HFFc6 (cell line): ENCODE results near the gene CFTR. TPM values are rescaled to one million over a fixed set of nuclear protein-coding genes. Genes with fewer than 3 reads are reported as not detected.

Source experiments
- DNase-seq: peaks from one replicate; pipeline ENCODE4 v3.0.0-alpha.2; 2018
- H3K27ac Mint-ChIP-seq: 2 replicates; pipeline ENCODE4 v1.8.0; 2020; ENCODE audit warnings: mild to moderate bottlenecking, mixed read lengths
- H3K27me3 Mint-ChIP-seq: 2 replicates; pipeline ENCODE4 v1.8.0; 2021; ENCODE audit warnings: mild to moderate bottlenecking, moderate library complexity, mixed read lengths; ENCODE audit not compliant: insufficient read depth
- H3K36me3 Mint-ChIP-seq: 2 replicates; pipeline ENCODE4 v1.8.0; 2021; ENCODE audit warnings: low read depth, mixed read lengths
- H3K4me1 Mint-ChIP-seq: 2 replicates; pipeline ENCODE4 v1.8.0; 2020; ENCODE audit warnings: low read depth, mixed read lengths
- H3K4me3 Mint-ChIP-seq: 2 replicates; pipeline ENCODE4 v1.8.0; 2020; ENCODE audit warnings: mild to moderate bottlenecking, moderate library complexity, mixed read lengths
- H3K9me3 Mint-ChIP-seq: 2 replicates; pipeline ENCODE4 v1.8.0; 2020; ENCODE audit warnings: mild to moderate bottlenecking, mixed read lengths
- total RNA-seq, 6 experiments: library from RNA; stranded (reverse); fragmentation: NEBNext Ultra II Directional; extraction: Animal tissue kit (Norgen Biotek cat#: 25700); gene quantifications; 2 replicates in 1 of 6; 3 replicates in 5 of 6; pipeline ENCODE4 v1.2.3, GENCODE V29; 2021
- TF ChIP-seq, protein P1 (sequence below): fragments of 200-600 bp; sonication (generic); IDR thresholded peaks from 2 replicates; pipeline ENCODE4 v1.5.0; 2021; ENCODE audit warnings: antibody characterized with exemption, mild to moderate bottlenecking

Gene CFTR
- total RNA-seq, 6 experiments from 2014 or later = not detected

- Mint-ChIP-seq H3K27ac (no peak overlapping the region), H3K9me3 (peaks cover 5% of the 10 kb centered on the region), H3K27me3 (no peaks in the 10 kb centered on the region), H3K4me1 (no peaks in the 10 kb centered on the region), H3K4me3 (no peak overlapping the region), H3K36me3 (no peaks in the 10 kb centered on the region)
- DNase-seq = no peak
- TF ChIP-seq, protein P1, sequence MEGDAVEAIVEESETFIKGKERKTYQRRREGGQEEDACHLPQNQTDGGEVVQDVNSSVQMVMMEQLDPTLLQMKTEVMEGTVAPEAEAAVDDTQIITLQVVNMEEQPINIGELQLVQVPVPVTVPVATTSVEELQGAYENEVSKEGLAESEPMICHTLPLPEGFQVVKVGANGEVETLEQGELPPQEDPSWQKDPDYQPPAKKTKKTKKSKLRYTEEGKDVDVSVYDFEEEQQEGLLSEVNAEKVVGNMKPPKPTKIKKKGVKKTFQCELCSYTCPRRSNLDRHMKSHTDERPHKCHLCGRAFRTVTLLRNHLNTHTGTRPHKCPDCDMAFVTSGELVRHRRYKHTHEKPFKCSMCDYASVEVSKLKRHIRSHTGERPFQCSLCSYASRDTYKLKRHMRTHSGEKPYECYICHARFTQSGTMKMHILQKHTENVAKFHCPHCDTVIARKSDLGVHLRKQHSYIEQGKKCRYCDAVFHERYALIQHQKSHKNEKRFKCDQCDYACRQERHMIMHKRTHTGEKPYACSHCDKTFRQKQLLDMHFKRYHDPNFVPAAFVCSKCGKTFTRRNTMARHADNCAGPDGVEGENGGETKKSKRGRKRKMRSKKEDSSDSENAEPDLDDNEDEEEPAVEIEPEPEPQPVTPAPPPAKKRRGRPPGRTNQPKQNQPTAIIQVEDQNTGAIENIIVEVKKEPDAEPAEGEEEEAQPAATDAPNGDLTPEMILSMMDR = no peak
Measured at GRCh38 chr7:117564627-117565026, 84.8 kb downstream of the CFTR start.

DNA sequence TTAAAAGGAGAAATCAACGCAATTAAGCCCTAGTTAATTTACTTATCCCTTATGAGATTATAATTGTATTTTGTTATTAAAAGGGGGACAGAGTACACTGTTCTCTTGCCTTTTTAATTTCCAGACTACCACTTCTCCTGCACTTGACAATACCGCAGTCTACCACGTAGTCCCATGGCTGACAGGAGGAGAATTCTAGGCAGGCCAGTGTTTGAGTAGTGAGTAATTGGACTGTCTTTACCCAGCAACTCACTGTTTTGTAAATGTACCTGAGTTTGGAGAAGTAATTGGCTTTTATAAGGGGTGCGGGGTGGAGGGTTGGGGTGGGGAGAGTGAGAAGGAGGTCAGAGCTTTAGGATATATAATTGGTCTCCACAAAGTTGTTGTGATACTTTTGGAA, 85.4 kb downstream of the CFTR start:
- no peak for DNase-seq
- Mint-ChIP-seq H3K27ac (no peak overlapping the region), H3K9me3 (peaks cover 5% of the 10 kb centered on the region), H3K36me3 (no peaks in the 10 kb centered on the region), H3K4me3 (no peak overlapping the region), H3K4me1 (no peaks in the 10 kb centered on the region), H3K27me3 (no peaks in the 10 kb centered on the region)
- TF ChIP-seq, protein P1 = no peak

DNA sequence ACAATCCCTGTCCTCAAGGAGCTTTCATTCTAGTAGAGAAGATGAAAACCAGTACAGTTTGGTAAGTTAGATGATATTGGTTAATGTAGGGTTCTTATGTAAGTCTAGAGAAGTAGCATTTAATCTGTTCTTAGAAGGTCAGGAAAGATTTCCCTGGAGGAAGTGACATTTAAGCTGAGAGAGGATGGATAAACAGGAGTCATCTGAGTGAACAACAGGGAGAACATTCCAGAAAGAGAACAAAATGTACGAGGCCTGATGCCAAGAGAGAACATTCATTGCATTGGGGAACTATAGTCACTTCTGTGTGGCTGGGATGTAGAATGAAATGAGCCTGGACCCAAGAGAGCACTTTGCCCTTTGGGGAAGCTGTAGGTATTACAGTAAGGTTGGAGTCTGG, 88.0 kb downstream of the CFTR start:
- TF ChIP-seq, protein P1 = no peak
- DNase-seq = no peak
- Mint-ChIP-seq H3K27me3 (no peaks in the 10 kb centered on the region), H3K4me3 (no peak overlapping the region), H3K27ac (no peak overlapping the region), H3K4me1 (no peaks in the 10 kb centered on the region), H3K36me3 (no peaks in the 10 kb centered on the region), H3K9me3 (peaks cover 9% of the 10 kb centered on the region; the same call in 1 of the 2 replicates)

- Mint-ChIP-seq H3K36me3 (no peaks in the 10 kb centered on the region), H3K4me1 (no peaks in the 10 kb centered on the region), H3K4me3 (no peak overlapping the region), H3K27ac (no peak overlapping the region), H3K27me3 (no peaks in the 10 kb centered on the region), H3K9me3 (peaks cover 10% of the 10 kb centered on the region; the same call in 1 of the 2 replicates)
- TF ChIP-seq, protein P1 = no peak
- DNase-seq = no peak
Measured at GRCh38 chr7:117572856-117573620, 93.2 kb downstream of the CFTR start.

GRCh38 chr7:117581424-117581823, 101.6 kb downstream of the CFTR start:
- TF ChIP-seq, protein P1 = no peak
- Mint-ChIP-seq H3K27me3 (no peaks in the 10 kb centered on the region), H3K27ac (no peak overlapping the region), H3K36me3 (no peaks in the 10 kb centered on the region), H3K4me3 (no peak overlapping the region), H3K4me1 (no peaks in the 10 kb centered on the region), H3K9me3 (peaks cover 27% of the 10 kb centered on the region)
- no peak for DNase-seq
